Ishikawa (cell line): ENCODE data around the gene EPOP.

Experiments used
- CEBPB ChIP-seq: IDR thresholded peaks from 2 replicates; pipeline ENCODE4 v1.6.1; 2012
- CREB1 ChIP-seq: IDR thresholded peaks from 2 replicates; pipeline ENCODE4 v1.6.1; 2012; ENCODE audit warnings: low read depth
- EGR1 ChIP-seq: IDR thresholded peaks from 2 replicates; pipeline ENCODE4 v1.6.1; 2012
- EP300 ChIP-seq: IDR thresholded peaks from 2 replicates; pipeline ENCODE4 v1.6.1; 2012; ENCODE audit warnings: borderline replicate concordance
- FOXM1 ChIP-seq: IDR thresholded peaks from 2 replicates; pipeline ENCODE4 v1.6.1; 2012; ENCODE audit warnings: low read depth, borderline replicate concordance
- MAX ChIP-seq: IDR thresholded peaks from 2 replicates; pipeline ENCODE4 v1.6.1; 2012
- NFIC ChIP-seq: IDR thresholded peaks from 2 replicates; pipeline ENCODE4 v1.6.1; 2012
- RAD21 ChIP-seq: IDR thresholded peaks from 2 replicates; pipeline ENCODE4 v1.6.1; 2012; ENCODE audit warnings: low read depth
- REST ChIP-seq: IDR thresholded peaks from 2 replicates; pipeline ENCODE4 v1.6.1; 2012; ENCODE audit warnings: low read depth, mild to moderate bottlenecking
- TAF1 ChIP-seq: IDR thresholded peaks from 2 replicates; pipeline ENCODE4 v1.6.1; 2012; ENCODE audit warnings: low read depth, mild to moderate bottlenecking
- TCF12 ChIP-seq: IDR thresholded peaks from 2 replicates; pipeline ENCODE4 v1.6.1; 2012; ENCODE audit warnings: low read depth
- TEAD4 ChIP-seq: IDR thresholded peaks from 2 replicates; pipeline ENCODE4 v1.6.1; 2012
- USF1 ChIP-seq: IDR thresholded peaks from 2 replicates; pipeline ENCODE4 v1.6.1; 2012
- YY1 ChIP-seq: IDR thresholded peaks from 2 replicates; pipeline ENCODE4 v1.6.1; 2012; ENCODE audit warnings: low read depth
- ZBTB7A ChIP-seq: IDR thresholded peaks from 2 replicates; pipeline ENCODE4 v1.6.1; 2012; ENCODE audit warnings: low read depth

The EPOP gene

GRCh38 chr17:38656959-38657823 is 17.6 kb downstream of the EPOP start:
- TF ChIP-seq MAX: no peak
- no peak for TF ChIP-seq ZBTB7A
- no peak for TF ChIP-seq REST
- TF ChIP-seq NFIC: no peak
- TF ChIP-seq FOXM1: no peak
- no peak for TF ChIP-seq USF1
- no peak for TF ChIP-seq TEAD4
- no peak for TF ChIP-seq TCF12
- no peak for TF ChIP-seq EGR1
- TF ChIP-seq CEBPB: no peak
- TF ChIP-seq TAF1: no peak
- no peak for TF ChIP-seq EP300
- no peak for TF ChIP-seq YY1
- TF ChIP-seq CREB1: no peak
- TF ChIP-seq RAD21: no peak

GRCh38 chr17:38654411-38655398 is 20.1 kb downstream of the EPOP start:
- TF ChIP-seq CEBPB: no peak
- TF ChIP-seq ZBTB7A: no peak
- TF ChIP-seq TCF12: no peak
- TF ChIP-seq RAD21: no peak

GRCh38 chr17:38653679-38654078 is 21.1 kb downstream of the EPOP start:
- no peak for TF ChIP-seq EP300
- no peak for TF ChIP-seq REST
- TF ChIP-seq FOXM1: no peak
- TF ChIP-seq NFIC: no peak
- no peak for TF ChIP-seq TCF12
- no peak for TF ChIP-seq CEBPB
- no peak for TF ChIP-seq EGR1
- TF ChIP-seq MAX: no peak
- no peak for TF ChIP-seq TAF1
- TF ChIP-seq CREB1: no peak

GRCh38 chr17:38653230-38653629 is 21.5 kb downstream of the EPOP start:
- TF ChIP-seq CREB1 (no peak), TCF12 (no peak), MAX (no peak), TAF1 (no peak), CEBPB (no peak), EP300 (no peak), ZBTB7A (no peak), USF1 (no peak), YY1 (no peak), NFIC (no peak), EGR1 (no peak), REST (no peak), FOXM1 (no peak), RAD21 (no peak), TEAD4 (no peak)
